HEK293T (cell line): ENCODE results near the gene TUBGCP3.

Experiments used
- ARNT ChIP-seq: fragments of 450-650 bp; IDR thresholded peaks from 2 replicates; pipeline ENCODE4 v1.6.1; 2017; ENCODE audit warnings: mild to moderate bottlenecking
- BHLHE40 ChIP-seq: fragments of 450-650 bp; IDR thresholded peaks from 2 replicates; pipeline ENCODE4 v1.6.1; 2016; ENCODE audit warnings: mild to moderate bottlenecking, moderate library complexity, borderline replicate concordance
- CTBP1 ChIP-seq: fragments of 450-650 bp; IDR thresholded peaks from 2 replicates; pipeline ENCODE4 v1.6.1; 2016; ENCODE audit warnings: borderline replicate concordance
- ELF4 ChIP-seq: fragments of 450-650 bp; IDR thresholded peaks from 2 replicates; pipeline ENCODE4 v1.6.1; 2017; ENCODE audit warnings: antibody characterized with exemption
- FOXK2 ChIP-seq: fragments of 450-650 bp; IDR thresholded peaks from 2 replicates; pipeline ENCODE4 v1.6.1; 2016; ENCODE audit warnings: mild to moderate bottlenecking
- FOXM1 ChIP-seq: fragments of 450-650 bp; IDR thresholded peaks from 2 replicates; pipeline ENCODE4 v1.6.1; 2017; ENCODE audit warnings: mild to moderate bottlenecking, borderline replicate concordance
- SP1 ChIP-seq: fragments of 450-650 bp; IDR thresholded peaks from 2 replicates; pipeline ENCODE4 v1.6.1; 2017
- SUZ12 ChIP-seq: fragments of 450-650 bp; IDR thresholded peaks from 2 replicates; pipeline ENCODE4 v1.6.1; 2016; ENCODE audit warnings: mild to moderate bottlenecking
- ZNF384 ChIP-seq: fragments of 450-650 bp; IDR thresholded peaks from 2 replicates; pipeline ENCODE4 v1.6.1; 2016

- TF ChIP-seq FOXM1 (no peak), SP1 (no peak), ZNF384 (no peak), ARNT (no peak), BHLHE40 (no peak), SUZ12 (no peak), FOXK2 (no peak), ELF4 (no peak), CTBP1 (no peak)
Measured at GRCh38 chr13:112510002-112510780, 77.8 kb downstream of the TUBGCP3 start.
